DMS 273 (cell line): ENCODE measurements around the gene TMEM63B.
"Not testable (repeated sequence)": the region's sequence is repeated elsewhere in the genome, so short reads cannot be mapped to it uniquely, and the experiment has no call there.

Experiments
- DNase-seq: peaks from one replicate; lab custom pipeline; 2025; ENCODE audit not compliant: unreplicated experiment; lab: John Stamatoyannopoulos, UW

The TMEM63B gene

GRCh38 chr6:44094403-44095242 is 32.7 kb upstream of the TMEM63B start:
- DNase-seq = no peak

DNA sequence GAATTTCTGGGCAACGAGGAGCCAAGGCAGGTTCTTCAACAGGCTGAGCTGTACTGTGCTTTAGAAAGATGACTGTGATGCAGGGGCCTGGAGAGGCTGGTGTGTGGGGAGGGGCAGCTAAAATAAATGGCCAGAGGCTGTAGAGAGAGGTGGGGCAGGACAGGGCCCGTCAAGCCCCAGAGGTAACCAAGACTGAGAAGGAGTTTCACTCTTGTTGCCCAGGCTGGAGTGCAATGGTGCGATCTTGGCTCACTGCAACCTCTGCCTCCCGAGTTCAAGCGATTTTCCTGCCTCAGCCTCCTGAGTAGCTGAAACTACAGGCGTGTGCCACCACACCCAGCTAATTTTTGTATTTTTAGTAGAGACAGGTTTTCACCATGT is 32.1 kb upstream of the TMEM63B start:
- not testable (repeated sequence) for DNase-seq

DNA sequence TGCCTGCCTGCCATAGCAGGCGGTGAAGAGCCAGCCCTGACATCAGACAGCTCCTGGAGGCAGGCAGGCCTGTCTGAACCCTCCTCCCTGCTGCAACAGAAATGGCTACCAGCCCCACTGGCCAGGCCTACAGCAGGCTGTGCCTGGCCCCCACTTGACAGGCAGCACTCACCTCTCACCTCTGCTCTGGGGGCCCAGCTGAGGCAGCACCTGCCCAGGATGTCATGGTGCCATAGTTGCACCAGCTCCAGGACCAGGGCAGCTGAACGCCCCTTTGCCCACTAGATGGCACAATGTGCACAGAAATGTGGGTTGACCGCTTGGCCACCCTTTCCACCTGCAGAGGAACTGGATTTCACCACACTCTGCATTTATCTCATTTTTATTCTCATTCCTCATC is 30.7 kb upstream of the TMEM63B start:
- peak; percentile 88 for DNase-seq

- no peak for DNase-seq
Measured at GRCh38 chr6:44097782-44098317, 29.5 kb upstream of the TMEM63B start.

- no peak for DNase-seq
Measured at GRCh38 chr6:44099192-44099591, 28.2 kb upstream of the TMEM63B start.

- peak; percentile 63 for DNase-seq
Measured at GRCh38 chr6:44100088-44100550, 27.2 kb upstream of the TMEM63B start.

DNA sequence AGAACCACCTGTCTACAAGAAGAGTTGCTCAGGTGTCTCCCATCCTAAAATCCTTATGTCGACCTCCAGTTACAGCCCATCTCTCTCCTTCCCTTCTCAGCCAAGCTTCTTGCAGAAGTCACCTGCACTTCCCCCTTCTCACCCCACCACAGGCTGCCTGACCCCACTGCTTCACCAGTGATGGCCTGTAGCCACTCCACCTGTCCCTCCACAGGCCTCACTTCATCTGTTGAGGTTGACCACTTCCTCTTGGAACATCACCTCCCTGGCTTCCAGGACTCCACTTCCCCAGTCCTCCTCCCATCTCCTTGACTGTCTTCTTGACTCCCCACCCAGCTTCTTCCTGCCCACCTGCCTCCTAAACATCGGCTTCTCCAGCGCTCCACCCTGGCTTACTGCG is 25.5 kb upstream of the TMEM63B start:
- DNase-seq = no peak

- DNase-seq = no peak
Measured at GRCh38 chr6:44102527-44102926, 24.8 kb upstream of the TMEM63B start.

DNA sequence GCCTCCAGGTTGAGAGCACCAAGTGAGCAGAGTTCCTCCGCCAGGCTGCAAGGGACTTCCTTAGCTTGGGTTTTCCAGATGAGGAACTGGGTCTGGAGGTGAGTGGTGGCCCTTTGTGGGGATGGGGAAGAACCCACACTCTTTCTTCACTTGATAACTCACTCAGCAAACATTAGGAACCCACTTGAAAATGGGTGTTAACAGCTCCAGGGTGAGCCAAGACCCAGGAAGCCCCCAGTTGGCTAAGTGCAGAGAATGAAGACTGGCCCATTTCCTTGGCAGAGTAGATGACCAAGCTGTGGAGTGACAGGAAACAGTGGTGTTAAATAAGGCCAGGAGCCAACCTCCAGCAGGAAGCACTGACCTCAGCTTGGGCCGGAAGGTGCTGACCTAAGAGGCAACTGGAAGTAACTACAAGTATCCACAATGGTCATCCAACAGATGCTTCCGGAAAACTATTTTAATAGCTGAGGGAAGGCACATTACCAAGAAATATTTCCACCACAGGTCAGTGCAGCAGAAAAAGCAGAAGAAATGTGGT is 22.8 kb upstream of the TMEM63B start:
- DNase-seq = no peak

- peak; percentile 70 for DNase-seq
Measured at GRCh38 chr6:44105146-44105545, 22.2 kb upstream of the TMEM63B start.

DNA sequence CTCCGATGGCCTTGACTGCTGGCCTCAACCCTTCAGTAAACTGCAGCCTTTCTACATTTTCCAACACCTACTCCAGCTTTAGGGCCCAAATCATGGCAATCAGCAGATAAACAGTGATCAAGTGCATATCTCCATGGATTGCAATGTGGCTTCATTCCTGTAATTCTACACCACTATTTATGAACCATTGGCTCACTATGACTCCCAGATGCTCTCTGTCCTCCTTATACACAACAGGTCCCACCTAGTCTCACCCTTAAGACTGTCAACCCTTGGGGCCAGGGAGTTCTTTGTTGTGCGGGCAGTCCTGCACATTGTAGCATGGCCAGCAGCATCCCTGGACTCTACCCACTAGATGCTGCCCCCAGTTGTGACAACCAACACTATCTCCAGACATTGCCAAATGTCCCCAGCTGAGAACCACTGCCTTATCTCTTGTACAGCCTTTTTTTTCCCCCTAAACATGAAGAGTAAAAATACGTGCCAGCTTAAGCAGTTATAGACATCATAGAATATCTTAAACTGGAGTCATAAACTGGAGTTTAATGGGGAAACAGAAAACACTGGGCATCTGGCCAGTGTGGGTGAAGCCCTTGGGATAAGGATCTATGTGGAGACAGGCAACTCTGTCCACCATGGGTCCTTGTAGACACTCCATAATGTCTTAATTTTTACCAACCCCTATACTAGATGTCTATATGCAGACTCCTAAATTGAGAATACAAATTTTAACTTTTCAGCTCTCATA is 21.2 kb upstream of the TMEM63B start:
- peak; percentile 27 for DNase-seq

DNA sequence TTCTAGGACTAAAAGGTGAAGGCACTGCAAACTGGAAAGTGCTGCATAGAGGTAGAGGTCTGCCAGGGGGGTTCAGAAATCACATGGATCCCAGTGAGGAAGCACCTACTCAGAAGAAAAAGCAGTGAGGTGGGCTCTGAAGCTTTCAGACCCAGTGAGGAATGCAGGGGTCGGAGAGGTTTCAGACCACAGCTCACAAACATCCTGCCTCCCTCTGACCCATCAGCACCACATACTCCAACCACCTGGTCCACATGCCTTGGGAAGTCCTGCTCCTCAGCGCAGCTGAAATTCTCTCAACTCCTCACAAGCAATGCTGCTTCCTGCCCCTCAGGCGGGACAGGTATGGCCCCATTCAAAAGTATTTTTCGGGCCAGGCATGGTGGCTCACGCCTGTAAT is 20.3 kb upstream of the TMEM63B start:
- DNase-seq = no peak

GRCh38 chr6:44108471-44108870 is 18.9 kb upstream of the TMEM63B start:
- no peak for DNase-seq

DNA sequence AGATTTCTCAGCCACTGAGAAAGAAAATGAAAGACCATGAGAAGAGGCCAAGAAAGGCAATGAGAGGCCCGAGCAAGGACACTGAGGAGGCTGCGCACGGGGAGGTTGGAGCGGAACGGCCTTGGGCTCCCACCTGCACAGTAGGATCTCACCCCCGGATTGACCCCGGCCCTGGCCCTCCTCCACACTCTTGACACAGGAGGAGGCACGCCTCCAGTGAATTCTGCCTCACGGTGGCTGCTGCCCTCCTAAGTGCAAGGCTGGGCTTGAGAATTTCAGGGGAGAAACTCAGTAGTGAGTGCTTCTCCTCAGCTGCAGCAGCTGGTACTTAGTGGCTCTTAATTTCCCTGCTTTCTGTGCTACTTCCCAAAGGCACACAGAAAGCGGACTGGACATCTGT is 18.1 kb upstream of the TMEM63B start:
- DNase-seq = no peak

GRCh38 chr6:44110005-44110676 is 17.2 kb upstream of the TMEM63B start:
- DNase-seq = no peak

- no peak for DNase-seq
Measured at GRCh38 chr6:44110966-44111365, 16.4 kb upstream of the TMEM63B start.

DNA sequence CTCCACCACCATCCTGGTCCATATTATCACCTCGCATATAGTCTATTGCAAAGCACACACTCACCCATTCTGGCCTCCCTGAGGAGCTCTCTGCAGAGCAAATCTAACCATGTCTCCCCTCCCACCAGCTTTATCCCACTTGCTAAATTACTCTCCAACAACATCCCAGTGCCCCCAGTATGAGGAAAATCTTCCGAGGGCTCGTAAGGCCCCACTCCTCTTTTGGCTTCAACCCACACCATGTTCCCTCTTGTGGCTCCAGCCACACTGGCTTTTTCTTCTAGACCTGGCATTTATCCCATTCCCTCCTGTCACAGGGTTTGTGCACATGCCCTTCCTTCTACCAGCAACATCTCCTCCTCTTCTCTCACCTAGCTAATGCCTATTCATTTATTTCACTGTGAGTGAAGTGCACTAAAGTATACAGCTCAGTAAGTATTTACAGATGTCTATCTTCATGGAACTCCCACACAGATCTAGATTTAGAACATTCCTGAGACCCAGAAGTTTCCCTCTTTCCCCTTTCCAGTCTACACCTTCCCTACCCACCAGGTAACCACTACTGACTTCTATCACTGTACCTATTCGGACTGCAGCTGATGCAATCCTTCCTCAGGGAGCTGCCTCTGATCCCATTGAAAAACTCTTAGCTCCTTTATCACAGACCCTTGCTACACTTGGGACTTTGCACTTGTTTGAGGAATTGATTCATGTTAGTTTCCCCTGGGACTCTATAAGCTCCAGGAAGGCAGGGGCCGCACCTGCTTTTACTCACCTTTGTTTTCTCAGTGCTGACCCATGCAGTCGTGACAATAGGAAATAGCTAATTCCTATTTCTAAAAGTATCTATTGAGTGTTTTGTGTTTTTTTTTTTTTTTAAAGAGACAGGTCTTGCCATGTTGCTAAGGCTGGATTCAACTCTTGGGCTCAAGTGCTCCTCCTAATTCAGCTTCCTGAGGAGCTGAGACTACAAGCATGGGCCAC is 15.6 kb upstream of the TMEM63B start:
- DNase-seq = no peak

DNA sequence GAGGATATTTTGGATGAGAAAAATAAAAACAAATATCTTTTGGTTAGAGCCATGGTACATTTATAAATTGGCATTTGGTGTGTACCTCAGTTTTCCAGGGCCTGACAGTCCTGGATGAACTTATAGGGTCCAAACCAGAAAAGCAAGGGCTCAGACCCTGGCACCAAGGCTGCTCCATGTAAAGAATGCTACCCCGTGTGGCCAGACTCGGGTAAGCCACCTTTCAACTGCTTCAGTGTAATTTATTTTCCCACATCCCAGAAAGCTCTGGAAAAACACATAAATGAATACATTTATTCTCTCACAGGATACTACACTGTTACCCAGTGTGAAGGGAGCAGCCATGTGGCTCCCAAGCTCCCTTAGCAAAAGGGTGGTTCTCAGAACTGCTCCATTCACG is 13.9 kb upstream of the TMEM63B start:
- no peak for DNase-seq

- no peak for DNase-seq
Measured at GRCh38 chr6:44115866-44116265, 11.5 kb upstream of the TMEM63B start.
